ENCODE data around the gene MYO1B. TPM values are rescaled to one million over a fixed set of nuclear protein-coding genes. Genes with fewer than 3 reads are reported as not detected.

MYO1B gene
- total RNA-seq, 1 experiment from 2014 or later = 37.8 TPM

- Histone ChIP-seq H3K4me1 (ENCODE audit: insufficient read depth, low read length, poor library complexity, severe bottlenecking) (peaks cover 9% of the 10 kb centered on the region), H3K36me3 (ENCODE audit: insufficient read depth, low read length, poor library complexity, severe bottlenecking) (no peaks in the 10 kb centered on the region), H3K4me3 (ENCODE audit: low read depth, low read length, poor library complexity, severe bottlenecking) (no peak overlapping the region), H3K9me3 (ENCODE audit: low read depth, low read length, poor library complexity, severe bottlenecking) (no peaks in the 10 kb centered on the region), H3K27ac (ENCODE audit: low read depth, low read length, poor library complexity, severe bottlenecking) (no peak overlapping the region), H3K27me3 (replicated peaks; ENCODE audit: insufficient read depth, low read depth, low read length, poor library complexity) (no peaks in the 10 kb centered on the region)
- DNase-seq (ENCODE audit: low spot score) = peak; percentile 36
- ChIA-PET CTCF (interaction anchor here (0.8 kb wide), 1 partner anchor 78 kb away, joined by 7 read pairs; no protein-coding TSS in a partner anchor), POLR2A (ENCODE audit: low non-redundant PET) (no interaction called here)
- intact Hi-C loops (cut with micrococcal nuclease; ENCODE audit: unreplicated experiment) = no loop called here
- no peak for TF ChIP-seq EZH2 (IDR thresholded peaks at IDR 0.05; ENCODE audit: borderline replicate concordance, low read depth, low read length, poor library complexity, severe bottlenecking)
- no peak for TF ChIP-seq CTCF (conservative IDR thresholded peaks at IDR 0.05; ENCODE audit: low read depth, low read length)
- BruUV-seq (replicated peaks) = no TSS peak
Measured at GRCh38 chr2:191202881-191203397, 42.3 kb upstream of the MYO1B start.

GRCh38 chr2:191204433-191204832, 40.8 kb upstream of the MYO1B start:
- TF ChIP-seq CTCF (conservative IDR thresholded peaks at IDR 0.05; ENCODE audit: low read depth, low read length) (no peak), EZH2 (IDR thresholded peaks at IDR 0.05; ENCODE audit: borderline replicate concordance, low read depth, low read length, poor library complexity, severe bottlenecking) (no peak)
- H3K4me1 ChIP-seq (ENCODE audit: insufficient read depth, low read length, poor library complexity, severe bottlenecking) = peaks cover 9% of the 10 kb centered on the region
- ChIA-PET POLR2A (ENCODE audit: low non-redundant PET) (no interaction called here), CTCF (no interaction called here)
- no peaks in the 10 kb centered on the region for H3K36me3 ChIP-seq (ENCODE audit: insufficient read depth, low read length, poor library complexity, severe bottlenecking)
- DNase-seq (ENCODE audit: low spot score) = no peak
- no TSS peak for BruUV-seq (replicated peaks)
- intact Hi-C loops (cut with micrococcal nuclease; ENCODE audit: unreplicated experiment) = no loop called here
- no peaks in the 10 kb centered on the region for H3K9me3 ChIP-seq (ENCODE audit: low read depth, low read length, poor library complexity, severe bottlenecking)
- no peaks in the 10 kb centered on the region for H3K27me3 ChIP-seq (replicated peaks; ENCODE audit: insufficient read depth, low read depth, low read length, poor library complexity)
- no peak overlapping the region for H3K27ac ChIP-seq (ENCODE audit: low read depth, low read length, poor library complexity, severe bottlenecking)
- no peak overlapping the region for H3K4me3 ChIP-seq (ENCODE audit: low read depth, low read length, poor library complexity, severe bottlenecking)

GRCh38 chr2:191206613-191207471, 38.4 kb upstream of the MYO1B start:
- ChIA-PET CTCF (no interaction called here), POLR2A (ENCODE audit: low non-redundant PET) (no interaction called here)
- Histone ChIP-seq H3K4me3 (ENCODE audit: low read depth, low read length, poor library complexity, severe bottlenecking) (no peak overlapping the region), H3K4me1 (ENCODE audit: insufficient read depth, low read length, poor library complexity, severe bottlenecking) (peaks cover 9% of the 10 kb centered on the region), H3K27me3 (replicated peaks; ENCODE audit: insufficient read depth, low read depth, low read length, poor library complexity) (no peaks in the 10 kb centered on the region), H3K9me3 (ENCODE audit: low read depth, low read length, poor library complexity, severe bottlenecking) (no peaks in the 10 kb centered on the region), H3K27ac (ENCODE audit: low read depth, low read length, poor library complexity, severe bottlenecking) (no peak overlapping the region), H3K36me3 (ENCODE audit: insufficient read depth, low read length, poor library complexity, severe bottlenecking) (no peaks in the 10 kb centered on the region)
- no TSS peak for BruUV-seq (replicated peaks)
- DNase-seq (ENCODE audit: low spot score) = no peak
- intact Hi-C loops (cut with micrococcal nuclease; ENCODE audit: unreplicated experiment) = no loop called here
- TF ChIP-seq CTCF (conservative IDR thresholded peaks at IDR 0.05; ENCODE audit: low read depth, low read length) = no peak
- no peak for TF ChIP-seq EZH2 (IDR thresholded peaks at IDR 0.05; ENCODE audit: borderline replicate concordance, low read depth, low read length, poor library complexity, severe bottlenecking)

All from A673 (cell line).